Breast epithelium (tissue), 4 donors: ENCODE results near the gene OR7C1. TPM values are rescaled to one million over a fixed set of nuclear protein-coding genes. Genes with fewer than 3 reads are reported as not detected.
A peak's percentile ranks its signal among the peaks of the same experiment; 100 is the strongest.

Source experiments
- DNase-seq, 2 donors: peaks; one replicate each; pipeline ENCODE4 v3.0.0-alpha.2; 2019; ENCODE audit warnings: low spot score in 2 of 2
- H3K27ac ChIP-seq, 2 donors: fragments of 200-600 bp; sonication (generic) in 1 of 2; one replicate each; pipeline ENCODE4 v1.5.1; 2016 to 2019; ENCODE audit warnings: mild to moderate bottlenecking in 1 of 2
- H3K27me3 ChIP-seq, 2 donors: fragments of 200-600 bp; sonication (generic) in 1 of 2; one replicate each; pipeline versions ENCODE4 v1.5.1 to v1.6.0; 2017 to 2019; ENCODE audit warnings: control low read depth in 1 of 2, mild to moderate bottlenecking in 1 of 2
- H3K36me3 ChIP-seq: fragments of 200-600 bp; one replicate; pipeline ENCODE4 v1.5.1; 2019
- H3K4me1 ChIP-seq, 2 donors: fragments of 200-600 bp; sonication (generic); one replicate each; pipeline ENCODE4 v1.5.1; 2016 to 2019; ENCODE audit warnings: control low read depth in 1 of 2
- H3K4me3 ChIP-seq, 3 donors: fragments of 200-600 bp; sonication (generic); 1 replicate in 2 of 3; 2 replicates in 1 of 3; pipeline ENCODE4 v1.5.1; 2016 to 2019; ENCODE audit warnings: mild to moderate bottlenecking in 3 of 3, moderate library complexity in 2 of 3
- H3K9me3 ChIP-seq, 2 donors: fragments of 200-600 bp; sonication (generic) in 1 of 2; one replicate each; pipeline ENCODE4 v1.5.1; 2016 to 2019; ENCODE audit warnings: control low read depth in 1 of 2
- CTCF ChIP-seq, 3 donors: fragments of 450-650 bp; IDR thresholded peaks; one replicate each; pipeline ENCODE4 v1.5.1; 2016 to 2017; ENCODE audit warnings: antibody characterized with exemption in 3 of 3, mild to moderate bottlenecking in 3 of 3, moderate library complexity in 3 of 3
- POLR2A ChIP-seq: fragments of 450-650 bp; IDR thresholded peaks from one replicate; pipeline ENCODE4 v1.6.1; 2016; ENCODE audit warnings: antibody characterized with exemption, mild to moderate bottlenecking, moderate library complexity
- POLR2AphosphoS5 ChIP-seq, 3 donors: sonication (generic); formaldehyde crosslinking; IDR thresholded peaks; one replicate each; pipeline ENCODE4 v1.6.1; 2017; ENCODE audit warnings: antibody characterized with exemption in 3 of 3
- intact Hi-C: fragments of 100-400 bp; cut with DNase I; formaldehyde crosslinking; loops from one replicate; pipeline ENCODE4 v1.15.1; 2023; ENCODE audit warnings: low total_unique reads
- total RNA-seq, 3 donors: library from RNA; depleted of rRNA; stranded (reverse); fragments of >200 nt; gene quantifications; one replicate each; pipeline ENCODE4 v1.1.0, GENCODE V29; 2016

Gene OR7C1
- total RNA-seq, 3 donors from 2014 or later, result 0.98 to 1.5 TPM; not detected in 1

- Histone ChIP-seq H3K36me3 (no peaks in the 10 kb centered on the region), H3K9me3 (no peaks in the 10 kb centered on the region), H3K4me3 (no peak overlapping the region), H3K27ac (no peak overlapping the region), H3K27me3 (no peaks in the 10 kb centered on the region), H3K4me1 (no peaks in the 10 kb centered on the region)
- DNase-seq, result no peak
- no peak for TF ChIP-seq POLR2A
- no peak for TF ChIP-seq POLR2AphosphoS5 (IDR thresholded peaks at IDR 0.05)
- no peak for TF ChIP-seq CTCF (IDR thresholded peaks at IDR 0.05)
- intact Hi-C loops, result no loop called here
These were observed 13.0 kb downstream of the OR7C1 start for GRCh38 chr19:14821937-14822336.

- H3K27me3 ChIP-seq, result no peaks in the 10 kb centered on the region
- H3K4me1 ChIP-seq, result no peaks in the 10 kb centered on the region
- intact Hi-C loops, result no loop called here
- no peak overlapping the region for H3K4me3 ChIP-seq
- TF ChIP-seq POLR2AphosphoS5 (IDR thresholded peaks at IDR 0.05) (no peak), CTCF (IDR thresholded peaks at IDR 0.05) (no peak), POLR2A (no peak)
- H3K36me3 ChIP-seq, result no peaks in the 10 kb centered on the region
- DNase-seq, result no peak
- H3K27ac ChIP-seq, result no peak overlapping the region
- no peaks in the 10 kb centered on the region for H3K9me3 ChIP-seq
These were observed 16.4 kb downstream of the OR7C1 start for GRCh38 chr19:14818588-14818987.

- Histone ChIP-seq H3K4me1 (no peaks in the 10 kb centered on the region), H3K4me3 (no peak overlapping the region), H3K27me3 (no peaks in the 10 kb centered on the region), H3K27ac (no peak overlapping the region), H3K36me3 (no peaks in the 10 kb centered on the region), H3K9me3 (no peaks in the 10 kb centered on the region)
- intact Hi-C loops, result no loop called here
- no peak for DNase-seq
- TF ChIP-seq POLR2A (no peak), POLR2AphosphoS5 (IDR thresholded peaks at IDR 0.05) (no peak), CTCF (IDR thresholded peaks at IDR 0.05) (no peak)
These were observed 17.9 kb downstream of the OR7C1 start for GRCh38 chr19:14817052-14817451.

GRCh38 chr19:14814982-14815652, 19.9 kb downstream of the OR7C1 start:
- Histone ChIP-seq H3K27ac (no peak overlapping the region), H3K36me3 (no peaks in the 10 kb centered on the region), H3K27me3 (no peaks in the 10 kb centered on the region), H3K4me1 (no peaks in the 10 kb centered on the region), H3K9me3 (no peaks in the 10 kb centered on the region), H3K4me3 (no peak overlapping the region)
- no peak for DNase-seq
- TF ChIP-seq POLR2AphosphoS5 (IDR thresholded peaks at IDR 0.05) (no peak), POLR2A (no peak), CTCF (IDR thresholded peaks at IDR 0.05) (no peak)
- intact Hi-C loops, result no loop called here

- intact Hi-C loops, result no loop called here
- Histone ChIP-seq H3K4me3 (no peak overlapping the region), H3K27me3 (no peaks in the 10 kb centered on the region), H3K9me3 (no peaks in the 10 kb centered on the region), H3K36me3 (no peaks in the 10 kb centered on the region), H3K27ac (peak overlapping the region in 1 of 2 donors; percentile 38), H3K4me1 (no peaks in the 10 kb centered on the region)
- TF ChIP-seq CTCF (IDR thresholded peaks at IDR 0.05) (no peak), POLR2A (no peak), POLR2AphosphoS5 (IDR thresholded peaks at IDR 0.05) (no peak)
- DNase-seq, result no peak
These were observed 25.5 kb downstream of the OR7C1 start for GRCh38 chr19:14809272-14810057.
